Right lobe of liver (tissue), 4 donors: ENCODE results near the gene CST4.

Experiments used
- POLR2A ChIP-seq: fragments of 450-650 bp; IDR thresholded peaks from one replicate; pipeline ENCODE4 v1.6.1; 2017; ENCODE audit warnings: antibody characterized with exemption, mild to moderate bottlenecking
- TF ChIP-seq, protein P1 (sequence below), 4 donors: fragments of 200-600 bp in 3 of 4; fragments of 450-650 bp in 1 of 4; IDR thresholded peaks; one replicate each; pipeline versions ENCODE4 v1.5.1 to v1.8.0; 2016 to 2022; ENCODE audit warnings: antibody characterized with exemption in 4 of 4, mild to moderate bottlenecking in 2 of 4
- donor health status: DM: no; HTN: no; CAD: no.
- donor health status: DM: no; HTN: no; CAD: no.
- donor health status: DM: no; HTN: yes; CAD: no.

DNA sequence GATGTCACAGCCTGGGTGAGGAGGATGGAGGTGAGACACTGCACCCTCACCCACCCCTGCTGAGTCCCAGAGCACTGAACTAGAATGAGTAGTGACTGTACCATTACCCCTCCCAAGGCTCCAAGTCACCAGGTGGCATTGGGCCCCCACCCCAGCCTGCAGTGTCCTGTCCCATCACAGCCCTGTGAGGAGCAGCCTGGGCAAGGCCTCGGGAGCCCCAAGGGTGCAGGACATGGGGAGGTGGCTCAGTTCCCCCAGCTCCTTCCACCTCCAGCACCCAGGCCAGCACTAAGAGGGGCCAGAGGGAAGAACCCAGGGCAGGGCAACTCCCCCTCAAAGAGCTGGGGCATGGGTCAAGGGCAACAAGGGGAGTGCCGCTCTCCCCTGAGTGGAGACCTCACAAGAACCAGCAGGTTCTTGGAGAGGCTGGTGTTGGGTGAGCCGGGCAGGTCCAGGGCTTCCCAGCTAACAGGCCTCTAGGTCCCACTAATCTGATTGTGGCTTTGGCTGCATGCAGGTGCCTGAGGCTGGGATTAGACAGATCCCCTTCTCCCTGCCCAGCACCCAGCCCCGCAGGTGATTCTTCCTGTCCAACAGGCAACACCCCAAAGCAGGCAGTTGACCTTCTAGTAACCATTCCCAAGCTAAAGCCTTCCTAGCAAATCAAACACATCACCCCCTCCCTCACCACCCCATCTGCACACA is 2.6 kb downstream of the CST4 start:
- no peak for TF ChIP-seq POLR2A
- TF ChIP-seq, protein P1, sequence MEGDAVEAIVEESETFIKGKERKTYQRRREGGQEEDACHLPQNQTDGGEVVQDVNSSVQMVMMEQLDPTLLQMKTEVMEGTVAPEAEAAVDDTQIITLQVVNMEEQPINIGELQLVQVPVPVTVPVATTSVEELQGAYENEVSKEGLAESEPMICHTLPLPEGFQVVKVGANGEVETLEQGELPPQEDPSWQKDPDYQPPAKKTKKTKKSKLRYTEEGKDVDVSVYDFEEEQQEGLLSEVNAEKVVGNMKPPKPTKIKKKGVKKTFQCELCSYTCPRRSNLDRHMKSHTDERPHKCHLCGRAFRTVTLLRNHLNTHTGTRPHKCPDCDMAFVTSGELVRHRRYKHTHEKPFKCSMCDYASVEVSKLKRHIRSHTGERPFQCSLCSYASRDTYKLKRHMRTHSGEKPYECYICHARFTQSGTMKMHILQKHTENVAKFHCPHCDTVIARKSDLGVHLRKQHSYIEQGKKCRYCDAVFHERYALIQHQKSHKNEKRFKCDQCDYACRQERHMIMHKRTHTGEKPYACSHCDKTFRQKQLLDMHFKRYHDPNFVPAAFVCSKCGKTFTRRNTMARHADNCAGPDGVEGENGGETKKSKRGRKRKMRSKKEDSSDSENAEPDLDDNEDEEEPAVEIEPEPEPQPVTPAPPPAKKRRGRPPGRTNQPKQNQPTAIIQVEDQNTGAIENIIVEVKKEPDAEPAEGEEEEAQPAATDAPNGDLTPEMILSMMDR (IDR thresholded peaks at IDR 0.05) = no peak
